Endodermal cell (in vitro differentiated cells): ENCODE data around the gene HMCES. TPM values are rescaled to one million over a fixed set of nuclear protein-coding genes. Genes with fewer than 3 reads are reported as not detected.

Experiments
- DNase-seq: peaks from one replicate; pipeline ENCODE4 v3.0.0-alpha.2; 2017
- H3K27ac ChIP-seq: 2 replicates; pipeline ENCODE4 v1.5.1; 2013; ENCODE audit warnings: mild to moderate bottlenecking, low read depth, low read length, moderate library complexity
- H3K27me3 ChIP-seq: 2 replicates; pipeline ENCODE4 v1.6.1; 2013; ENCODE audit warnings: mild to moderate bottlenecking, low read length, moderate library complexity; ENCODE audit not compliant: insufficient read depth, control insufficient read depth, poor library complexity, severe bottlenecking
- H3K36me3 ChIP-seq: 2 replicates; pipeline ENCODE4 v1.7.0; 2013; ENCODE audit warnings: mild to moderate bottlenecking, low read length, moderate library complexity; ENCODE audit not compliant: control insufficient read depth, insufficient read depth
- H3K4me1 ChIP-seq: one replicate; pipeline ENCODE4 v1.7.0; 2013; ENCODE audit warnings: low read length; ENCODE audit not compliant: control insufficient read depth, insufficient read depth
- H3K4me3 ChIP-seq: 2 replicates; pipeline ENCODE4 v1.5.1; 2013; ENCODE audit warnings: mild to moderate bottlenecking, low read length, moderate library complexity
- H3K9ac ChIP-seq: 2 replicates; pipeline ENCODE4 v1.6.1; 2013; ENCODE audit warnings: mild to moderate bottlenecking, low read length, moderate library complexity; ENCODE audit not compliant: poor library complexity, severe bottlenecking; ENCODE audit errors: extremely low read depth
- H3K9me3 ChIP-seq: 2 replicates; pipeline ENCODE4 v1.6.1; 2013; ENCODE audit warnings: mild to moderate bottlenecking, low read length, moderate library complexity; ENCODE audit not compliant: control insufficient read depth
- H3K27ac Mint-ChIP-seq: 2 replicates; pipeline ENCODE4 v1.8.0; 2020; ENCODE audit warnings: mixed read lengths
- H3K27me3 Mint-ChIP-seq: 2 replicates; pipeline ENCODE4 v1.8.0; 2021; ENCODE audit warnings: mild to moderate bottlenecking, mixed read lengths; ENCODE audit not compliant: insufficient read depth
- H3K36me3 Mint-ChIP-seq: 2 replicates; pipeline ENCODE4 v1.8.0; 2020; ENCODE audit warnings: low read depth, mixed read lengths
- H3K4me1 Mint-ChIP-seq: 2 replicates; pipeline ENCODE4 v1.8.0; 2020; ENCODE audit warnings: mixed read lengths
- H3K4me3 Mint-ChIP-seq: 2 replicates; pipeline ENCODE4 v1.8.0; 2020; ENCODE audit warnings: mild to moderate bottlenecking, moderate library complexity, mixed read lengths
- H3K9me3 Mint-ChIP-seq: 2 replicates; pipeline ENCODE4 v1.8.0; 2020; ENCODE audit warnings: mild to moderate bottlenecking, mixed read lengths
- WGBS, 2 experiments: methylation state at CpG; one replicate each; pipeline versions ENCODE4 v1.1.5 to v1.1.7; 2013; ENCODE audit warnings: missing lambda C conversion rate in 2 of 2, mixed read lengths in 1 of 2; ENCODE audit not compliant: insufficient coverage in 1 of 2, insufficient read length in 1 of 2; 5-methylcytosine and 5-hydroxymethylcytosine counted together
- total RNA-seq, 2 donors: library from RNA; stranded (reverse); fragmentation: NEBNext Ultra II Directional in 1 of 2; extraction: Animal tissue kit (Norgen Biotek cat#: 25700) in 1 of 2; gene quantifications; 2 replicates in 1 of 2; 3 replicates in 1 of 2; pipeline ENCODE4 v1.2.1, GENCODE V29; 2021
- TF ChIP-seq, protein P1 (sequence below): fragments of 200-600 bp; sonication (generic); conservative IDR thresholded peaks from 2 replicates; pipeline ENCODE4 v1.5.0; 2021; ENCODE audit warnings: antibody characterized with exemption, mild to moderate bottlenecking

Gene HMCES
- total RNA-seq, 2 donors from 2014 or later = 42.9 to 46.9 TPM

GRCh38 chr3:129256270-129256669 lies 22.4 kb upstream of the HMCES start:
- Mint-ChIP-seq H3K27ac (no peak overlapping the region), H3K4me3 (no peak overlapping the region), H3K4me1 (no peaks in the 10 kb centered on the region), H3K9me3 (no peaks in the 10 kb centered on the region), H3K36me3 (peaks cover 85% of the 10 kb centered on the region), H3K27me3 (no peaks in the 10 kb centered on the region)
- Histone ChIP-seq H3K4me1 (no peaks in the 10 kb centered on the region), H3K9me3 (no peaks in the 10 kb centered on the region), H3K27me3 (no peaks in the 10 kb centered on the region), H3K9ac (no peak overlapping the region), H3K36me3 (peaks cover 92% of the 10 kb centered on the region), H3K4me3 (no peak overlapping the region), H3K27ac (no peak overlapping the region)
- TF ChIP-seq, protein P1, sequence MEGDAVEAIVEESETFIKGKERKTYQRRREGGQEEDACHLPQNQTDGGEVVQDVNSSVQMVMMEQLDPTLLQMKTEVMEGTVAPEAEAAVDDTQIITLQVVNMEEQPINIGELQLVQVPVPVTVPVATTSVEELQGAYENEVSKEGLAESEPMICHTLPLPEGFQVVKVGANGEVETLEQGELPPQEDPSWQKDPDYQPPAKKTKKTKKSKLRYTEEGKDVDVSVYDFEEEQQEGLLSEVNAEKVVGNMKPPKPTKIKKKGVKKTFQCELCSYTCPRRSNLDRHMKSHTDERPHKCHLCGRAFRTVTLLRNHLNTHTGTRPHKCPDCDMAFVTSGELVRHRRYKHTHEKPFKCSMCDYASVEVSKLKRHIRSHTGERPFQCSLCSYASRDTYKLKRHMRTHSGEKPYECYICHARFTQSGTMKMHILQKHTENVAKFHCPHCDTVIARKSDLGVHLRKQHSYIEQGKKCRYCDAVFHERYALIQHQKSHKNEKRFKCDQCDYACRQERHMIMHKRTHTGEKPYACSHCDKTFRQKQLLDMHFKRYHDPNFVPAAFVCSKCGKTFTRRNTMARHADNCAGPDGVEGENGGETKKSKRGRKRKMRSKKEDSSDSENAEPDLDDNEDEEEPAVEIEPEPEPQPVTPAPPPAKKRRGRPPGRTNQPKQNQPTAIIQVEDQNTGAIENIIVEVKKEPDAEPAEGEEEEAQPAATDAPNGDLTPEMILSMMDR = no peak
- 91 to 98% methylated on average over 6 of the region's 6 CpGs for WGBS, 2 experiments
- no peak for DNase-seq

DNA sequence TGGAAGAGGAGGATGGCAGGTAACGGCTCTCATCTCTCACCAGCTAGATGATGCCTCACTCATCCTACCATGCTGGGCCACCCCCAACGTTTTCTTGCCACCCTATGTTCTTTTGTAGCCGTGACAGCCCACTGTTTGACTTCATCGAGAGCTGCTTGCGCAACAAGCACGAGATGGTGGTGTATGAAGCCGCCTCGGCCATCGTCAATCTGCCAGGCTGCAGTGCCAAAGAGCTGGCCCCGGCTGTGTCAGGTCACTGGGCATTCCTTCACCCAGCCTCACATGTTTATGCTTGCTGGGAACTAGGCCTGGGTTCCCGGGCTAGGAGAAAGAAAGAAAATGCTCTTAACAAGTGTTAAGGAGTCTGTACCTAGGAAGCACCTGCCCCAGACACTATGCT lies 21.1 kb upstream of the HMCES start:
- WGBS, 2 experiments = 97% methylated on average over 10 to 11 of the region's 11 CpGs
- H3K4me1 Mint-ChIP-seq = no peaks in the 10 kb centered on the region
- Histone ChIP-seq H3K27me3 (no peaks in the 10 kb centered on the region), H3K4me1 (no peaks in the 10 kb centered on the region), H3K9me3 (no peaks in the 10 kb centered on the region), H3K4me3 (no peak overlapping the region), H3K27ac (no peak overlapping the region), H3K36me3 (peaks cover 89% of the 10 kb centered on the region), H3K9ac (no peak overlapping the region)
- no peak for DNase-seq
- peaks cover 83% of the 10 kb centered on the region for H3K36me3 Mint-ChIP-seq
- H3K4me3 Mint-ChIP-seq = no peak overlapping the region
- H3K27me3 Mint-ChIP-seq = no peaks in the 10 kb centered on the region
- TF ChIP-seq, protein P1 = no peak
- H3K27ac Mint-ChIP-seq = no peak overlapping the region
- H3K9me3 Mint-ChIP-seq = no peaks in the 10 kb centered on the region

DNA sequence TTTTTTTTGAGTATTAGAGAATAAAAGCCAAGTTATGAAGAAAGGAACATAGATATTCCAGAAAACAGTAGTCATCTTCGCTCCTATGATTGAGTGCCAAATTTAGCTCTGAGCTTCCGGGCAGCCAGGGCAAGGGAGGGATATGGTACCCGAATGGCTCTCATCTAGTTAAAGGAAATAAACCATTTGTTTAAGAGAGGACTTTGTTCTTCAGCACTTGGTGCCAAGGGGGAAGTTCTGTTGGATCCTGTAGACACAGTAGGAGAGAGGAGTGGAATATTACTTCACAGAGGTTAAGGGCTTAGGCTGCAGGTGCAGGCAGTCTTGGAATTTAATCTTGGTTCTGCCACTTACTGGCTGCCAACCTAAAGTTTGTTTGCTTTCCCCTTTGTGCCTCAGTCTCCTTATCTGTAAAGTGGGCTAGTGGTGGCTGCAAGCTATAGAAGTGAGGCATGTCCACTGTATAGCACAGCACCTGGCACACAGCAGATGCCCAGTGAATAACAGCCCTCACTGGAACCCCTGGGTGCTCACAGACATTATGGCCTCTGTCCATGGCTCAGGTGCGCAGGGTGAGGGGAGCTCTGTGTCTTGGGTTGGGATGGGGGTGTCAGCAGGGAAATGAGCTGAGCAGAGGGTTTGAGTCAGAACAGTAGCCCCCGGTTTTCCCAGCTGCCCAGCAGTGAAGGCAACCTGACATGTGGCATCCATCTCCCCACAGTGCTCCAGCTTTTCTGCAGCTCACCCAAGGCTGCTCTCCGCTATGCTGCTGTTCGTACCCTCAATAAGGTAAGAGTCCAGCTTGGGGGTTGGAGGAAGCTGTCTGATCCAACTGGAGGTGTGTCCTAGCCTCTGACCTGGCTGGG lies 18.8 kb upstream of the HMCES start:
- H3K27ac Mint-ChIP-seq = no peak overlapping the region
- Histone ChIP-seq H3K36me3 (peaks cover 90% of the 10 kb centered on the region), H3K27me3 (no peaks in the 10 kb centered on the region), H3K4me3 (no peak overlapping the region), H3K4me1 (no peaks in the 10 kb centered on the region), H3K9me3 (no peaks in the 10 kb centered on the region), H3K9ac (no peak overlapping the region), H3K27ac (no peak overlapping the region)
- no peak overlapping the region for H3K4me3 Mint-ChIP-seq
- 95 to 99% methylated on average over 6 to 7 of the region's 7 CpGs for WGBS, 2 experiments
- H3K36me3 Mint-ChIP-seq = peaks cover 82% of the 10 kb centered on the region
- no peaks in the 10 kb centered on the region for H3K9me3 Mint-ChIP-seq
- no peaks in the 10 kb centered on the region for H3K27me3 Mint-ChIP-seq
- TF ChIP-seq, protein P1 = no peak
- H3K4me1 Mint-ChIP-seq = no peaks in the 10 kb centered on the region
- DNase-seq = no peak
